ENCODE results near the gene RNF133.

DNA sequence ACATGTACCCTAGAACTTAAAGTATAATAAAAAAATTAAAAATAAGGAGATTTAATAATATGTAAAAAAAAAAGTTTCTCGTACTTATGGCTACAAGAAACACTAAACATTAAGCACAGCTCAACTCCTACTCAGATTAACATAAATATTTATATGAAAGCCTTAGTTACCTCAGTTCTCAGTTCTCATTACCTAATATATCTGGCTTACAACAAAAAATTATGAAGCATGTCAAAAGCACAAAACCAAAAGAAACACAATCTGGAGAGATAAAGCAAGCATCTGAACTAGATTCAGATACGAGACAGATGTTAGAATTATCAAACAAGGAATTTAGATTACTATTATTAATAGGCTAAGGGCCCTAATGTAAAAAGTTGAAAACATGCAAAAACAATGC is 40.1 kb downstream of the RNF133 start:
- TF ChIP-seq CEBPB (IDR thresholded peaks at IDR 0.05; ENCODE audit: borderline replicate concordance in 1 of 2, low read depth in 2 of 2, low read length in 2 of 2) (no peak), GATAD2B (conservative IDR thresholded peaks at IDR 0.05; ENCODE audit: low read depth) (no peak), YY1 (IDR thresholded peaks at IDR 0.05; ENCODE audit: low read depth, low read length) (no peak), CREB1 (IDR thresholded peaks at IDR 0.05; ENCODE audit: low read depth) (no peak), ZNF207 (IDR thresholded peaks at IDR 0.05; ENCODE audit: borderline replicate concordance) (no peak), POLR2A (IDR thresholded peaks at IDR 0.05; ENCODE audit: low read depth, low read length) (no peak), RAD21 (IDR thresholded peaks at IDR 0.05; ENCODE audit: insufficient read depth, low read depth, low read length) (no peak), ZNF592 (IDR thresholded peaks at IDR 0.05) (no peak), LARP7 (IDR thresholded peaks at IDR 0.05) (no peak), MXI1 (IDR thresholded peaks at IDR 0.05; ENCODE audit: low read depth, low read length) (no peak)
- TF ChIP-seq, protein P1, sequence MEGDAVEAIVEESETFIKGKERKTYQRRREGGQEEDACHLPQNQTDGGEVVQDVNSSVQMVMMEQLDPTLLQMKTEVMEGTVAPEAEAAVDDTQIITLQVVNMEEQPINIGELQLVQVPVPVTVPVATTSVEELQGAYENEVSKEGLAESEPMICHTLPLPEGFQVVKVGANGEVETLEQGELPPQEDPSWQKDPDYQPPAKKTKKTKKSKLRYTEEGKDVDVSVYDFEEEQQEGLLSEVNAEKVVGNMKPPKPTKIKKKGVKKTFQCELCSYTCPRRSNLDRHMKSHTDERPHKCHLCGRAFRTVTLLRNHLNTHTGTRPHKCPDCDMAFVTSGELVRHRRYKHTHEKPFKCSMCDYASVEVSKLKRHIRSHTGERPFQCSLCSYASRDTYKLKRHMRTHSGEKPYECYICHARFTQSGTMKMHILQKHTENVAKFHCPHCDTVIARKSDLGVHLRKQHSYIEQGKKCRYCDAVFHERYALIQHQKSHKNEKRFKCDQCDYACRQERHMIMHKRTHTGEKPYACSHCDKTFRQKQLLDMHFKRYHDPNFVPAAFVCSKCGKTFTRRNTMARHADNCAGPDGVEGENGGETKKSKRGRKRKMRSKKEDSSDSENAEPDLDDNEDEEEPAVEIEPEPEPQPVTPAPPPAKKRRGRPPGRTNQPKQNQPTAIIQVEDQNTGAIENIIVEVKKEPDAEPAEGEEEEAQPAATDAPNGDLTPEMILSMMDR (IDR thresholded peaks at IDR 0.05 in 2 of 3, conservative IDR thresholded peaks at IDR 0.05 in 1 of 3; ENCODE audit: control insufficient read depth in 2 of 3, extremely low read depth in 1 of 3, insufficient read depth in 1 of 3, low read depth in 3 of 3, low read length in 3 of 3): no peak
